ENCODE measurements around the gene GPHN. TPM values are rescaled to one million over a fixed set of nuclear protein-coding genes. Genes with fewer than 3 reads are reported as not detected.

The GPHN gene
- total and polyA plus RNA-seq, 2 donors from 2014 or later = 35.4 to 62.0 TPM

DNA sequence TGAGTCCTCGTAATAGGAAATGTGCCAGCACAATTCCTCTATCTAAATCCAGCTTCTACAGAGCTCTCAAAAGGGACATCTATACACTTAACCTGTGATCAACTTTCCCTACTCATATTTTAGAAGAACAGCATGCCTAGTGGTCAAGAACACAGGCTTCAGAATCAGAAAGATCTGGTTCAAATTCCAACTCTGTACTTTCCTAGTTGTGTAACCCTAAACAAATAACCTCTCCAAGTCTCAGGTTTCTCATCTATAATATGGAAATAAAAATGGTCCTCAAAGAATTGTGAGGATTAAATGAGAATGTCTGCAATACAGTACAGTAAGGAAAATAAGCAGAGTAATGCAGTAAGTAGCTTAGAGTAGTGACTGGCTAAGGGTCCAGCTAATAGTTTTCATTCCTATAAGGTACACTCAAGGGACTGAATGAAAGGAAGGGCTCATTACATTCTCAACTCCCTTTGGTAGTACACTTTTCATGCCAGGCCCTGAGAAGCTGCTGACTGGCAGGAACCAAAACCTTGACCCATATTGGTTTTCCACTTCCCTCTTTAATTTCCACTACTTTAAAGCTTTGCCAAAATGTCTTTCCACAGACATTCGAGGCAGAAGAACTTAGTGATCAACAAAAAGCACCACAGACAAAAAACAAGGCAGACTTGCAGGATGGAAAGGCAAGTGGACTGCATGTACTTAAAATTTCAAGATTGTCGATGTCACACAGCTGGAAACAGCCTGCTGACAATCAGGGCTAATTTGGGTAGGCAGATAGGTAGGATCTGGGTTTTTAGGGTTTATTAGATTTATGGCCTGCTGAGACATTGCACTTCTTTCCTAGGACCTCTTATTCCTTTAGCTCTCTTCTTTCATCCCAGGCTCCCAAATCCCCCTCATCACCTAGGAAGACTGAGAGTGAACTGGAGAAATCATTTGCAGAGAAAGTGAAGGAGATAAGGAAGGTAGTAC lies 17.5 kb upstream of the GPHN start:
- no peaks in the 10 kb centered on the region for H3K36me3 ChIP-seq (ENCODE audit: control insufficient read depth in 2 of 3, insufficient read depth in 3 of 3, low read length in 3 of 3)
- FAIRE-seq (no peak), DNase-seq (no peak)
- H3K4me3 ChIP-seq (ENCODE audit: low read length in 3 of 3) = no peak overlapping the region
- H3K9ac ChIP-seq (ENCODE audit: low read length in 3 of 3) = no peak overlapping the region
- peaks cover 0 to 2% (median 0%) of the 10 kb centered on the region in 3 donors for H3K4me1 ChIP-seq (ENCODE audit: control insufficient read depth in 2 of 3, insufficient read depth in 2 of 3, low read depth in 1 of 3, low read length in 3 of 3)
- intact Hi-C loops (cut with DNase I) = no loop called here
- TF ChIP-seq, protein P1, sequence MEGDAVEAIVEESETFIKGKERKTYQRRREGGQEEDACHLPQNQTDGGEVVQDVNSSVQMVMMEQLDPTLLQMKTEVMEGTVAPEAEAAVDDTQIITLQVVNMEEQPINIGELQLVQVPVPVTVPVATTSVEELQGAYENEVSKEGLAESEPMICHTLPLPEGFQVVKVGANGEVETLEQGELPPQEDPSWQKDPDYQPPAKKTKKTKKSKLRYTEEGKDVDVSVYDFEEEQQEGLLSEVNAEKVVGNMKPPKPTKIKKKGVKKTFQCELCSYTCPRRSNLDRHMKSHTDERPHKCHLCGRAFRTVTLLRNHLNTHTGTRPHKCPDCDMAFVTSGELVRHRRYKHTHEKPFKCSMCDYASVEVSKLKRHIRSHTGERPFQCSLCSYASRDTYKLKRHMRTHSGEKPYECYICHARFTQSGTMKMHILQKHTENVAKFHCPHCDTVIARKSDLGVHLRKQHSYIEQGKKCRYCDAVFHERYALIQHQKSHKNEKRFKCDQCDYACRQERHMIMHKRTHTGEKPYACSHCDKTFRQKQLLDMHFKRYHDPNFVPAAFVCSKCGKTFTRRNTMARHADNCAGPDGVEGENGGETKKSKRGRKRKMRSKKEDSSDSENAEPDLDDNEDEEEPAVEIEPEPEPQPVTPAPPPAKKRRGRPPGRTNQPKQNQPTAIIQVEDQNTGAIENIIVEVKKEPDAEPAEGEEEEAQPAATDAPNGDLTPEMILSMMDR (IDR thresholded peaks at IDR 0.05; ENCODE audit: borderline replicate concordance, extremely low read depth, insufficient read depth) = no peak
- no peaks in the 10 kb centered on the region for H3K27me3 ChIP-seq (ENCODE audit: control insufficient read depth, insufficient read depth, low read length)
- H3K9me3 ChIP-seq (ENCODE audit: control insufficient read depth in 2 of 3, insufficient read depth in 1 of 3, low read length in 3 of 3) = no peaks in the 10 kb centered on the region
- no peak overlapping the region for H3K27ac ChIP-seq (ENCODE audit: low read depth in 2 of 2, low read length in 2 of 2)

DNA sequence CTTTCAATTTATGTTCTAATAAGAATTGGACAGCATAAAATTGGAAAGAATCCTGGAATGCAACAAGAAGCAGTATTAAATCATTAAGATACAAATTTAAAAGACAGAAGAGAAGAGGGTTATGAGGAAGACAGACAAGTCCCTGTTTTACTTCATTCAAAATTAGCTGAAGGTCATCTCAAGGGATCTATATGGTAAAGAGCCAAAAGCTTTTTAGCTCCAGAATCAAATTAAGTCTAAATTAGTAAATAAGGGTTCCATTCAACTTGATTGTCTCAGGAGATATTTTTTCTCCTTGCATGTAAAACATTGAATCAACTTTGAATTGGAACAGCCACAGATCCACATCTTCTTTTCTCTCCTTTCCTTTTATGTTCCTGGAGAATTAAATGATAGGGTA lies 14.2 kb upstream of the GPHN start:
- TF ChIP-seq, protein P1 (IDR thresholded peaks at IDR 0.05; ENCODE audit: borderline replicate concordance, extremely low read depth, insufficient read depth) = no peak

DNA sequence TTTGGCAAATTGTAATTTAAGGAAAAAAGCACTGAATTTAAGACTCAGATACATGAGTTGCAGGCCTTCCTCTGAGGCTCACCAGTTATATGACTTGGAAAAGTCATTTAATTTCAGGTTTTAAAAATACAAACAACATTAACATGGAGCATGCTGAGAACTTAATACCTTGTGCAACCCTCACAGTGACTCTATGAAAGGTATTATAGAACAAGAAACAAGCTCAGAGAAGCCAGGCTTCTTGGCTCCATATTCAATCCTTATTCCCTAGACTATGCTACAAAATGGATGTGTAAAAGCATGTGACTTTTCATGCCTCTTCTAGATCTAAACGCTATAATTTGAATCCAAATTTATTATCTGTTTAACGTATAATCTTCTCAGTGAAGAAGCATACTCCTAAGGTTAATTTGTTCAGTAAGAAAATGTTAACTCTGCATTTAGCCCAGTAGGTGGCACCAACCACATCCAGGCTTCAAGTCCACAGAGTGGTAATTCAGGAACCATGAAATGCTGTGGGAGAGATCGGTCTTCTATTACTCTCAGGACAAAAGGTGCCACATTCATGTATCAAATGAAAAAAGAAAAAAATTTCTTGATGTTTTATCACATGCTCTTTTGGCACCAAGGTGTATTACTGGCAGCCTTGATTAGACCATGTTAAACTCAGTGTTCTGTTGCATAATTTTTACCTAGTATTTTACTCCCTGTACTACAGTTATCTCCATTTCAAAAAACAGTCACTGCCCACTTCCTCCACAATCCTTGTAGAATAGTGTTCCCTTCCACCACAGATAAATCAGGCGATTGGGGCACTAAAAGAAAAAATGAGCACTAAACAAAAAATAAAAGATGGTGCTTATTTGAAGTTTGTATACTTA lies 12.5 kb upstream of the GPHN start:
- Histone ChIP-seq H3K27me3 (ENCODE audit: control insufficient read depth, insufficient read depth, low read length) (no peaks in the 10 kb centered on the region), H3K9me3 (ENCODE audit: control insufficient read depth in 2 of 3, insufficient read depth in 1 of 3, low read length in 3 of 3) (no peaks in the 10 kb centered on the region), H3K4me1 (ENCODE audit: control insufficient read depth in 2 of 3, insufficient read depth in 2 of 3, low read depth in 1 of 3, low read length in 3 of 3) (no peaks in the 10 kb centered on the region), H3K4me3 (ENCODE audit: low read length in 3 of 3) (peak overlapping the region in 2 of 3 donors; percentile 32 to 48), H3K27ac (ENCODE audit: low read depth in 2 of 2, low read length in 2 of 2) (peak overlapping the region in 1 of 2 donors; percentile 7), H3K9ac (ENCODE audit: low read length in 3 of 3) (peak overlapping the region in 1 of 3 donors; percentile 1), H3K36me3 (ENCODE audit: control insufficient read depth in 2 of 3, insufficient read depth in 3 of 3, low read length in 3 of 3) (no peaks in the 10 kb centered on the region)
- FAIRE-seq = peak; percentile 97
- TF ChIP-seq, protein P1 (IDR thresholded peaks at IDR 0.05; ENCODE audit: borderline replicate concordance, extremely low read depth, insufficient read depth) = peak; percentile 82
- peak in 3 of 5 donors; percentile 43 to 89 (median 77) for DNase-seq
- intact Hi-C loops (cut with DNase I) = no loop called here

More for the DNA sequence above, 14.2 kb upstream of the GPHN start:
- DNase-seq (no peak), FAIRE-seq (no peak)
- Histone ChIP-seq H3K27me3 (ENCODE audit: control insufficient read depth, insufficient read depth, low read length) (no peaks in the 10 kb centered on the region), H3K4me1 (ENCODE audit: control insufficient read depth in 2 of 3, insufficient read depth in 2 of 3, low read depth in 1 of 3, low read length in 3 of 3) (no peaks in the 10 kb centered on the region), H3K9me3 (ENCODE audit: control insufficient read depth in 2 of 3, insufficient read depth in 1 of 3, low read length in 3 of 3) (no peaks in the 10 kb centered on the region), H3K27ac (ENCODE audit: low read depth in 2 of 2, low read length in 2 of 2) (no peak overlapping the region), H3K36me3 (ENCODE audit: control insufficient read depth in 2 of 3, insufficient read depth in 3 of 3, low read length in 3 of 3) (no peaks in the 10 kb centered on the region), H3K9ac (ENCODE audit: low read length in 3 of 3) (no peak overlapping the region), H3K4me3 (ENCODE audit: low read length in 3 of 3) (no peak overlapping the region)
- intact Hi-C loops (cut with DNase I) = no loop called here

All from kidney (tissue), 14 donors.